ENCODE results near the gene CNDP1. TPM values are rescaled to one million over a fixed set of nuclear protein-coding genes. Genes with fewer than 3 reads are reported as not detected.

CNDP1 gene
- total RNA-seq (2022; extraction: Qiagen RNA extraction; ENCODE audit: low read depth), result not detected in 5 replicates

GRCh38 chr18:74534150-74534969 lies at the start of gene CNDP1:
Gene CNDP1, plus strand, starts transcription at chr18:74534500. Its CDS starts 168 bp downstream, at chr18:74534668.

GRCh38 chr18:74495581-74496507 lies 38.5 kb upstream of the CNDP1 start, which contains the start of gene CNDP2:
Gene CNDP2, plus strand, starts transcription at chr18:74496363. Its CDS starts 3,611 bp downstream, at chr18:74499974.

GRCh38 chr18:74597662-74598349 lies 63.5 kb downstream of the CNDP1 start, which contains the start of gene ZNF407:
Gene ZNF407, plus strand, starts transcription at chr18:74597870. Its CDS starts 33,150 bp downstream, at chr18:74631020.

Other genes with a start within 250 kb of the CNDP1 start
- 119 to 142 TPM (median 134 TPM) in 5 replicates for gene CYB5A, start 242.5 kb upstream of the CNDP1 start, total RNA-seq (2022; extraction: Qiagen RNA extraction; ENCODE audit: low read depth)
- gene C18orf63, start 218.7 kb upstream of the CNDP1 start, total RNA-seq (2022; extraction: Qiagen RNA extraction; ENCODE audit: low read depth), result not detected in 5 replicates
- not detected in 5 replicates for gene DIPK1C, start 77.2 kb upstream of the CNDP1 start, total RNA-seq (2022; extraction: Qiagen RNA extraction; ENCODE audit: low read depth)
- 69.4 to 95.1 TPM (median 78.3 TPM) in 5 replicates for gene CNDP2, start 38.1 kb upstream of the CNDP1 start, total RNA-seq (2022; extraction: Qiagen RNA extraction; ENCODE audit: low read depth)
- 2.0 to 2.6 TPM (median 2.6 TPM) in 5 replicates for gene ZNF407, start 63.4 kb downstream of the CNDP1 start, total RNA-seq (2022; extraction: Qiagen RNA extraction; ENCODE audit: low read depth)